Stomach (tissue), 4 donors: ENCODE measurements around the gene TMEM271.

ENCODE experiments used
- CTCF ChIP-seq, 7 experiments: fragments of 450-650 bp in 4 of 7; fragments of 200-600 bp in 3 of 7; sonication (generic) in 3 of 7; IDR thresholded peaks; one replicate each; pipeline ENCODE4 v1.5.1; 2016 to 2019; ENCODE audit warnings: antibody characterized with exemption in 7 of 7, control low read depth in 2 of 7, mild to moderate bottlenecking in 1 of 7
- POLR2A ChIP-seq, 4 donors: fragments of 450-650 bp; IDR thresholded peaks; one replicate each; pipeline ENCODE4 v1.6.1; 2016; ENCODE audit warnings: antibody characterized with exemption in 4 of 4, control low read depth in 2 of 4, mild to moderate bottlenecking in 1 of 4, moderate library complexity in 1 of 4
- POLR2AphosphoS5 ChIP-seq, 3 donors: sonication (generic); formaldehyde crosslinking; IDR thresholded peaks; one replicate each; pipeline ENCODE4 v1.6.1; 2016; ENCODE audit warnings: antibody characterized with exemption in 3 of 3

GRCh38 chr4:575281-576141 lies 584 bp downstream of the TMEM271 start:
- TF ChIP-seq POLR2AphosphoS5 (IDR thresholded peaks at IDR 0.05) (no peak), POLR2A (IDR thresholded peaks at IDR 0.05) (no peak), CTCF (IDR thresholded peaks at IDR 0.05) (no peak)
